ENCODE measurements around the gene CMTM8. TPM values are rescaled to one million over a fixed set of nuclear protein-coding genes. Genes with fewer than 3 reads are reported as not detected.

The CMTM8 gene
- polyA plus RNA-seq, 2 of the 4 experiments (the other 2 are of a cell fraction), result 8.4 to 15.6 TPM

DNA sequence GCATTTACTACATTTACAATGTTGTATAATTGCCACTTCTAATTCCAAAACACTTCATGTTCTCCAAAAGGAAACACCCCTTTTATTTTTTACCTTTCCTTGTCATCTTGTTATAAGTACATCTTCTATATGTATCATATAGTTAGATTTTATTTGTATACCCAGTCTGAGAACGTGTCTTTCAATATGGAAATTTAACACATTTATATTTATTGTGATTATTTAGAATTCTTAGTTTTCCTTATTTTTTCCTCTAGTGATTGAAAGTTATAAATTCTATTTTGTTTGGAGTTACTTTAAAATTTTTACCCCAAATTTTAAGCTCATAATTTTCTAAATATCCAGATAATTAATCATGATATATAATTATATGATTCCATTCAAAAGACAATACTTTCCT lies 15.8 kb downstream of the CMTM8 start (continued):
- TF ChIP-seq, protein P1, sequence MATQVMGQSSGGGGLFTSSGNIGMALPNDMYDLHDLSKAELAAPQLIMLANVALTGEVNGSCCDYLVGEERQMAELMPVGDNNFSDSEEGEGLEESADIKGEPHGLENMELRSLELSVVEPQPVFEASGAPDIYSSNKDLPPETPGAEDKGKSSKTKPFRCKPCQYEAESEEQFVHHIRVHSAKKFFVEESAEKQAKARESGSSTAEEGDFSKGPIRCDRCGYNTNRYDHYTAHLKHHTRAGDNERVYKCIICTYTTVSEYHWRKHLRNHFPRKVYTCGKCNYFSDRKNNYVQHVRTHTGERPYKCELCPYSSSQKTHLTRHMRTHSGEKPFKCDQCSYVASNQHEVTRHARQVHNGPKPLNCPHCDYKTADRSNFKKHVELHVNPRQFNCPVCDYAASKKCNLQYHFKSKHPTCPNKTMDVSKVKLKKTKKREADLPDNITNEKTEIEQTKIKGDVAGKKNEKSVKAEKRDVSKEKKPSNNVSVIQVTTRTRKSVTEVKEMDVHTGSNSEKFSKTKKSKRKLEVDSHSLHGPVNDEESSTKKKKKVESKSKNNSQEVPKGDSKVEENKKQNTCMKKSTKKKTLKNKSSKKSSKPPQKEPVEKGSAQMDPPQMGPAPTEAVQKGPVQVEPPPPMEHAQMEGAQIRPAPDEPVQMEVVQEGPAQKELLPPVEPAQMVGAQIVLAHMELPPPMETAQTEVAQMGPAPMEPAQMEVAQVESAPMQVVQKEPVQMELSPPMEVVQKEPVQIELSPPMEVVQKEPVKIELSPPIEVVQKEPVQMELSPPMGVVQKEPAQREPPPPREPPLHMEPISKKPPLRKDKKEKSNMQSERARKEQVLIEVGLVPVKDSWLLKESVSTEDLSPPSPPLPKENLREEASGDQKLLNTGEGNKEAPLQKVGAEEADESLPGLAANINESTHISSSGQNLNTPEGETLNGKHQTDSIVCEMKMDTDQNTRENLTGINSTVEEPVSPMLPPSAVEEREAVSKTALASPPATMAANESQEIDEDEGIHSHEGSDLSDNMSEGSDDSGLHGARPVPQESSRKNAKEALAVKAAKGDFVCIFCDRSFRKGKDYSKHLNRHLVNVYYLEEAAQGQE (IDR thresholded peaks at IDR 0.05), result no peak

DNA sequence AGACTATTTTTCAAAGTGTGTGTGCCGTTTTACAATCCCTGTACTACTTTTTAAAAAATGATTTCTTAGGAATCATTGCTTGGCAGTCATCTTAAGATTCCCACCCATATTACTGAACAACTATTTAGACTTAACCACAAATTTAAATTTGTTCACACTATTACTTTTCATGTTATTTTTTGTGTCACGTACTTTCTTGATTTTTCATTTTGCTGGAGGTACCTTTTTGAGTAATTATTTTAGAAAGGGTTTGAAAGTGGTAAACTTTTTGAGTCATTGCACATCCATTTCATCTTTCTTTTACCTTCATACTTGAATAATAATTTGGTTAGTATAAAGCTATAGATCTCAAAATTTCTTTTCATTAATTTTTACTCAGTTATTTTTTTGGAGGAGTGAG lies 16.9 kb downstream of the CMTM8 start:
- Histone ChIP-seq H3K4me3 (no peak overlapping the region), H3K9me3 (peaks cover 17% of the 10 kb centered on the region; the same call in 2 of the 3 replicates), H3K4me1 (peaks cover 13% of the 10 kb centered on the region; the same call in 2 of the 3 replicates), H3K4me2 (no peak overlapping the region), H3K27ac (no peak overlapping the region)
- DNase-seq (ENCODE audit: low read depth in 1 of 2, low spot score in 1 of 2), result no peak
- TF ChIP-seq, protein P2, sequence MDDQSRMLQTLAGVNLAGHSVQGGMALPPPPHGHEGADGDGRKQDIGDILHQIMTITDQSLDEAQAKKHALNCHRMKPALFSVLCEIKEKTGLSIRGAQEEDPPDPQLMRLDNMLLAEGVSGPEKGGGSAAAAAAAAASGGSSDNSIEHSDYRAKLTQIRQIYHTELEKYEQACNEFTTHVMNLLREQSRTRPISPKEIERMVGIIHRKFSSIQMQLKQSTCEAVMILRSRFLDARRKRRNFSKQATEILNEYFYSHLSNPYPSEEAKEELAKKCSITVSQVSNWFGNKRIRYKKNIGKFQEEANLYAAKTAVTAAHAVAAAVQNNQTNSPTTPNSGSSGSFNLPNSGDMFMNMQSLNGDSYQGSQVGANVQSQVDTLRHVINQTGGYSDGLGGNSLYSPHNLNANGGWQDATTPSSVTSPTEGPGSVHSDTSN (IDR thresholded peaks at IDR 0.05), result no peak
- TF ChIP-seq POLR2AphosphoS2 (conservative IDR thresholded peaks at IDR 0.05; ENCODE audit: low read length), result no peak
- TF ChIP-seq RCOR1 (IDR thresholded peaks at IDR 0.05; ENCODE audit: low read depth, low read length), result no peak
- TF ChIP-seq JUNB (IDR thresholded peaks at IDR 0.05), result no peak
- TF ChIP-seq RFX5 (IDR thresholded peaks at IDR 0.05), result no peak
- no peak for TF ChIP-seq ZFP36 (IDR thresholded peaks at IDR 0.05; ENCODE audit: borderline replicate concordance, partially characterized antibody)
- no peak for TF ChIP-seq POLR2A (IDR thresholded peaks at IDR 0.05; ENCODE audit: low read length)
- TF ChIP-seq EP300 (IDR thresholded peaks at IDR 0.05), result no peak
- no peak for TF ChIP-seq CHD4 (IDR thresholded peaks at IDR 0.05; ENCODE audit: borderline replicate concordance)
- no peak for TF ChIP-seq FOSL2 (IDR thresholded peaks at IDR 0.05)
- TF ChIP-seq FOSL2 (CRISPR knock-in tag; IDR thresholded peaks at IDR 0.05), result no peak
- no peak for TF ChIP-seq TP53 (CRISPR knock-in tag; IDR thresholded peaks at IDR 0.05)
- TF ChIP-seq MYC (IDR thresholded peaks at IDR 0.05; ENCODE audit: borderline replicate concordance, low read length), result no peak
- TF ChIP-seq, protein P3, sequence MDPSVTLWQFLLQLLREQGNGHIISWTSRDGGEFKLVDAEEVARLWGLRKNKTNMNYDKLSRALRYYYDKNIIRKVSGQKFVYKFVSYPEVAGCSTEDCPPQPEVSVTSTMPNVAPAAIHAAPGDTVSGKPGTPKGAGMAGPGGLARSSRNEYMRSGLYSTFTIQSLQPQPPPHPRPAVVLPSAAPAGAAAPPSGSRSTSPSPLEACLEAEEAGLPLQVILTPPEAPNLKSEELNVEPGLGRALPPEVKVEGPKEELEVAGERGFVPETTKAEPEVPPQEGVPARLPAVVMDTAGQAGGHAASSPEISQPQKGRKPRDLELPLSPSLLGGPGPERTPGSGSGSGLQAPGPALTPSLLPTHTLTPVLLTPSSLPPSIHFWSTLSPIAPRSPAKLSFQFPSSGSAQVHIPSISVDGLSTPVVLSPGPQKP (IDR thresholded peaks at IDR 0.05; ENCODE audit: low read depth, low read length), result no peak
- TF ChIP-seq FOSB (CRISPR knock-in tag; IDR thresholded peaks at IDR 0.05), result no peak
- TF ChIP-seq HOXB5 (CRISPR knock-in tag; IDR thresholded peaks at IDR 0.05), result no peak
- TF ChIP-seq FOXS1 (CRISPR knock-in tag; IDR thresholded peaks at IDR 0.05), result no peak
- TF ChIP-seq, protein P4, sequence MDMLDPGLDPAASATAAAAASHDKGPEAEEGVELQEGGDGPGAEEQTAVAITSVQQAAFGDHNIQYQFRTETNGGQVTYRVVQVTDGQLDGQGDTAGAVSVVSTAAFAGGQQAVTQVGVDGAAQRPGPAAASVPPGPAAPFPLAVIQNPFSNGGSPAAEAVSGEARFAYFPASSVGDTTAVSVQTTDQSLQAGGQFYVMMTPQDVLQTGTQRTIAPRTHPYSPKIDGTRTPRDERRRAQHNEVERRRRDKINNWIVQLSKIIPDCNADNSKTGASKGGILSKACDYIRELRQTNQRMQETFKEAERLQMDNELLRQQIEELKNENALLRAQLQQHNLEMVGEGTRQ (IDR thresholded peaks at IDR 0.05), result no peak
- POLR2A ChIA-PET, result no interaction called here
- no peak for ATAC-seq
- CTCF ChIA-PET, result interaction anchor here (0.6 to 1.4 kb wide), 2 partner anchors 15 to 30 kb away, joined by 3 to 6 read pairs; no protein-coding TSS in a partner anchor
- FAIRE-seq, result no peak
- 90% methylated on average over 2 of the region's 2 CpGs for WGBS (ENCODE audit: missing lambda C conversion rate)

DNA sequence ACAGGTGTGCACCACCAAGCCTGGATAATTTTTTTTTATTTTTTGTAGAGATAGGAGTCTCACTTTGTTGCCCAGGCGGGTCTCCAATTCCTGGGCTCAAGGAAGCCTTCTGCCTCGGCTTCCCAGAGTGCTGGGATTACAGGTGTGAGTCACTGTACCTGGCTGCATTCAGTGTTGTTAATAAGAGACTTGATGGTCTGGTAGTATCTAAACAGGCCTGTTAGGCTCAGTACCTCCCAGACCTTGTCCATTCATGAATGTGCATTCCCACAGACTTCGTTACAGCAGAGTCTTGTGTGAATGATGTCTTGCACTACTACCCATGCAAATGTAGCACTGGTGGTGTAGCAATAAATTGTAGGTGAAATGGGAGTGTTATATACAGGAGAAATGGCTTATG lies 17.7 kb downstream of the CMTM8 start:
- peaks cover 17% of the 10 kb centered on the region; the same call in 2 of the 3 replicates for H3K9me3 ChIP-seq
- ChIA-PET POLR2A (no interaction called here), CTCF (no interaction called here)
- H3K4me1 ChIP-seq, result peaks cover 13% of the 10 kb centered on the region; the same call in 2 of the 3 replicates
- WGBS (ENCODE audit: missing lambda C conversion rate), result 92% methylated on average over 3 of the region's 3 CpGs
- no peak for DNase-seq (ENCODE audit: low read depth in 1 of 2, low spot score in 1 of 2)
- no peak for FAIRE-seq
- ATAC-seq, result no peak
- H3K4me3 ChIP-seq, result no peak overlapping the region
- no peak overlapping the region for H3K27ac ChIP-seq
- H3K4me2 ChIP-seq, result no peak overlapping the region
- no peak for TF ChIP-seq ZC3H11A (IDR thresholded peaks at IDR 0.05)
- TF ChIP-seq CHD2 (IDR thresholded peaks at IDR 0.05; ENCODE audit: low read length, partially characterized antibody), result no peak
- TF ChIP-seq NFE2L2 (conservative IDR thresholded peaks at IDR 0.05; ENCODE audit: low read length), result no peak
- no peak for TF ChIP-seq PHF8 (IDR thresholded peaks at IDR 0.05; ENCODE audit: borderline replicate concordance, low read depth)
- no peak for TF ChIP-seq POLR2A (IDR thresholded peaks at IDR 0.05; ENCODE audit: low read length)
- TF ChIP-seq FOSB (CRISPR knock-in tag; IDR thresholded peaks at IDR 0.05), result no peak
- TF ChIP-seq, protein P4 (IDR thresholded peaks at IDR 0.05), result no peak
- no peak for TF ChIP-seq ZSCAN20 (CRISPR knock-in tag; IDR thresholded peaks at IDR 0.05)
- TF ChIP-seq NR3C1 (IDR thresholded peaks at IDR 0.05), result no peak
- TF ChIP-seq, protein P3 (IDR thresholded peaks at IDR 0.05; ENCODE audit: low read depth, low read length), result no peak
- TF ChIP-seq POLR2AphosphoS2 (conservative IDR thresholded peaks at IDR 0.05; ENCODE audit: low read length), result no peak
- TF ChIP-seq, protein P5, sequence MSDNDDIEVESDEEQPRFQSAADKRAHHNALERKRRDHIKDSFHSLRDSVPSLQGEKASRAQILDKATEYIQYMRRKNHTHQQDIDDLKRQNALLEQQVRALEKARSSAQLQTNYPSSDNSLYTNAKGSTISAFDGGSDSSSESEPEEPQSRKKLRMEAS (IDR thresholded peaks at IDR 0.05), result no peak
- no peak for TF ChIP-seq JUN (IDR thresholded peaks at IDR 0.05)
- no peak for TF ChIP-seq JUNB (IDR thresholded peaks at IDR 0.05)
- TF ChIP-seq SREBF2 (IDR thresholded peaks at IDR 0.05), result no peak

Measured in A549 (cell line).